ENCODE data around the gene NEK5. TPM values are rescaled to one million over a fixed set of nuclear protein-coding genes. Genes with fewer than 3 reads are reported as not detected.

NEK5 gene
- total and polyA plus RNA-seq, 2 donors (not counting 3 experiments of a cell fraction or from before 2014, with no cell fraction given): 0.03 to 0.18 TPM

DNA sequence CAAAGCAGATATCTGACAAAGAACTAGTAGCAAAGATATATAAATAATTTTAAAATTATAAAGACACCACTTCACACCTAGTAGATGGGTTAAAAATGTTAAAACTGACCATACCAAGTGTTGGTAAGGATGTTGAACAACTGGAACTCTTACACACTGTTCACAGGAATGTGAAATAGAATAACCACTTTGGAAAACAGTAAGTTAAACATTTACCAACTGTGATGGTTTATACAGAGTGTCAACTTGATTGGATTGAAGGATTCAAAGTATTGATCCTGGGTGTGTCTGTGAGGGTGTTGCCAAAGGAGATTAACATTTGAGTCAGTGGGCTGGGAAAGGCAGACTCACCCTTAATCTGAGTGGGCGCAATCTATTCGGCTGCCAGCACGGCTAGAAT, 85.2 kb downstream of the NEK5 start:
- TF ChIP-seq EZH2 (IDR thresholded peaks at IDR 0.05; ENCODE audit: borderline replicate concordance, low read depth, low read length, severe bottlenecking) (no peak), GATA2 (IDR thresholded peaks at IDR 0.05; ENCODE audit: insufficient read depth, insufficient read length, low read depth, low read length) (no peak), FOS (IDR thresholded peaks at IDR 0.05; ENCODE audit: borderline replicate concordance, insufficient read depth, low read length) (no peak), MYC (IDR thresholded peaks at IDR 0.05; ENCODE audit: low read depth, low read length) (no peak), POLR2AphosphoS5 (IDR thresholded peaks at IDR 0.05; ENCODE audit: insufficient read depth, low read depth, low read length) (no peak), JUN (IDR thresholded peaks at IDR 0.05; ENCODE audit: borderline replicate concordance, insufficient read depth, insufficient read length, low read depth) (no peak), POLR2A (IDR thresholded peaks at IDR 0.05; ENCODE audit: low read depth, low read length) (no peak)
- TF ChIP-seq, protein P1, sequence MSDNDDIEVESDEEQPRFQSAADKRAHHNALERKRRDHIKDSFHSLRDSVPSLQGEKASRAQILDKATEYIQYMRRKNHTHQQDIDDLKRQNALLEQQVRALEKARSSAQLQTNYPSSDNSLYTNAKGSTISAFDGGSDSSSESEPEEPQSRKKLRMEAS (IDR thresholded peaks at IDR 0.05; ENCODE audit: insufficient read depth, insufficient read length): no peak
- TF ChIP-seq, protein P2, sequence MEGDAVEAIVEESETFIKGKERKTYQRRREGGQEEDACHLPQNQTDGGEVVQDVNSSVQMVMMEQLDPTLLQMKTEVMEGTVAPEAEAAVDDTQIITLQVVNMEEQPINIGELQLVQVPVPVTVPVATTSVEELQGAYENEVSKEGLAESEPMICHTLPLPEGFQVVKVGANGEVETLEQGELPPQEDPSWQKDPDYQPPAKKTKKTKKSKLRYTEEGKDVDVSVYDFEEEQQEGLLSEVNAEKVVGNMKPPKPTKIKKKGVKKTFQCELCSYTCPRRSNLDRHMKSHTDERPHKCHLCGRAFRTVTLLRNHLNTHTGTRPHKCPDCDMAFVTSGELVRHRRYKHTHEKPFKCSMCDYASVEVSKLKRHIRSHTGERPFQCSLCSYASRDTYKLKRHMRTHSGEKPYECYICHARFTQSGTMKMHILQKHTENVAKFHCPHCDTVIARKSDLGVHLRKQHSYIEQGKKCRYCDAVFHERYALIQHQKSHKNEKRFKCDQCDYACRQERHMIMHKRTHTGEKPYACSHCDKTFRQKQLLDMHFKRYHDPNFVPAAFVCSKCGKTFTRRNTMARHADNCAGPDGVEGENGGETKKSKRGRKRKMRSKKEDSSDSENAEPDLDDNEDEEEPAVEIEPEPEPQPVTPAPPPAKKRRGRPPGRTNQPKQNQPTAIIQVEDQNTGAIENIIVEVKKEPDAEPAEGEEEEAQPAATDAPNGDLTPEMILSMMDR (IDR thresholded peaks at IDR 0.05; ENCODE audit: extremely low read depth in 1 of 2, insufficient read depth in 1 of 2, low read depth in 1 of 2, low read length in 2 of 2): no peak
- FAIRE-seq: no peak
- dilution Hi-C loops (cut with MboI; ENCODE audit: extremely low pct_ligation_motif_present, low sequenced_read_pairs) (no loop called here), intact Hi-C loops (cut with micrococcal nuclease) (no loop called here)
- CTCF ChIA-PET: no interaction called here
- Histone ChIP-seq H2AFZ (ENCODE audit: low read depth, low read length) (no peak overlapping the region), H3K4me3 (replicated peaks in 1 of 3; ENCODE audit: insufficient read depth in 1 of 3, low read depth in 1 of 3, low read length in 3 of 3) (no peak overlapping the region), H3K4me1 (ENCODE audit: control insufficient read depth, extremely low read depth, insufficient read depth, low read length) (no peaks in the 10 kb centered on the region), H4K20me1 (replicated peaks; ENCODE audit: control insufficient read depth, extremely low read depth, insufficient read depth, low read length) (no peaks in the 10 kb centered on the region), H3K79me2 (ENCODE audit: control insufficient read depth, insufficient read depth, low read length) (no peaks in the 10 kb centered on the region), H3K9me1 (replicated peaks; ENCODE audit: control insufficient read depth, extremely low read depth, insufficient read depth, low read length) (no peaks in the 10 kb centered on the region), H3K9ac (replicated peaks; ENCODE audit: extremely low read depth, insufficient read depth, low read length) (no peak overlapping the region), H3K4me2 (ENCODE audit: insufficient read depth, low read length) (no peak overlapping the region), H3K27me3 (ENCODE audit: control insufficient read depth in 2 of 2, insufficient read depth in 2 of 2, low read length in 2 of 2) (no peaks in the 10 kb centered on the region), H3K36me3 (ENCODE audit: control insufficient read depth in 2 of 2, extremely low read depth in 1 of 2, insufficient read depth in 2 of 2, low read length in 2 of 2) (no peaks in the 10 kb centered on the region), H3K27ac (ENCODE audit: insufficient read depth, low read depth, low read length) (no peak overlapping the region), H3K9me3 (replicated peaks; ENCODE audit: control insufficient read depth, insufficient read depth, low read length) (no peaks in the 10 kb centered on the region)
- BruUV-seq (replicated peaks): no TSS peak
- no peak for DNase-seq (ENCODE audit: low read depth, low spot score)
- POLR2A ChIA-PET: no interaction called here

Measured in endothelial cell of umbilical vein (primary cell).